SK-N-DZ (cell line): ENCODE results near the gene OLR1.

Experiments
- DNase-seq: peaks from one replicate; pipeline ENCODE4 v3.0.0-alpha.2; 2015; ENCODE audit warnings: low spot score

The OLR1 gene

DNA sequence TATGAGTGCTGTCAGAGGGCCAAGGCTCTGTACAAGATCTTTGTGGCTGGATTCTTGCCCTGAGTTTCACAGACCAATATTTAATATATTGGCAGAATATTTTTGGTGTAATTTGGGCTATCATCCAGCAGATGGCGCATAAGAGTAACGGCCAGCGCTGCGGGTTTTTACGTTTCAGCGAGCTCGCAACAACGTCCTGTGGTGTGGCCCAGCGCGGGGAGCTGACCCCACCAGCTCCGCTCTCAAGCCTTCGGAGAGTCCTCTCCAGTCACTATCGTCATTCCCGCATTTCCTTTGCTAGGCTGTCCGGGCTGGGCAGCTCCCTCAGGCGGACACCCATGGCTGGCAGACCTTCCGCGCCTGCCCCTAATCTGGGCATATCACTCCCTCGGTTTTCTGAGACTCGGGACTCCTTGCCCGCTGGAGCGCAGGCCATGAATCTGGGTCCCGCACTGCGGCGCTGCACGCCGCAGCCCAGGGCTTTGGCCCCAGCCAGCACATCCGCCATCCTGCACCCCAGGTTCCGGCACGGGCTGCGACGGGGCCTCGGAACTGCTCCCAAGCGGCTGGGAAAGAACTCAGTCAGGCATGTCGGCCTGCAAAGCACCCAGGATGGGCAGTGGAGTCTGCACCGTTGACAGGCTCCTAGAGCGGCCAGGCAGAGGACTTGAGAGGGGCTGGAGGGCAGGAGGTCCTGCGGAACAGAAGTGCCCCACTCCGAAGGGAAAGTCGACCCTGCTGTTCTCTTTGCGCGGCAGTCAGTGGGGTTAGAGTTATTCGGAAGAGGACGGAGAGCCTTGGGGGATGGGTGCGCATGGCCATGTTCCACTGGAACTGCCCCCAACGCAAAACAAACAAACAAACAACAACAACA is 18.4 kb downstream of the OLR1 start:
- DNase-seq = peak; percentile 72

- DNase-seq = no peak
Measured at GRCh38 chr12:10151621-10152020, 20.3 kb downstream of the OLR1 start.

GRCh38 chr12:10147714-10148403 is 24.1 kb downstream of the OLR1 start:
- DNase-seq = no peak

DNA sequence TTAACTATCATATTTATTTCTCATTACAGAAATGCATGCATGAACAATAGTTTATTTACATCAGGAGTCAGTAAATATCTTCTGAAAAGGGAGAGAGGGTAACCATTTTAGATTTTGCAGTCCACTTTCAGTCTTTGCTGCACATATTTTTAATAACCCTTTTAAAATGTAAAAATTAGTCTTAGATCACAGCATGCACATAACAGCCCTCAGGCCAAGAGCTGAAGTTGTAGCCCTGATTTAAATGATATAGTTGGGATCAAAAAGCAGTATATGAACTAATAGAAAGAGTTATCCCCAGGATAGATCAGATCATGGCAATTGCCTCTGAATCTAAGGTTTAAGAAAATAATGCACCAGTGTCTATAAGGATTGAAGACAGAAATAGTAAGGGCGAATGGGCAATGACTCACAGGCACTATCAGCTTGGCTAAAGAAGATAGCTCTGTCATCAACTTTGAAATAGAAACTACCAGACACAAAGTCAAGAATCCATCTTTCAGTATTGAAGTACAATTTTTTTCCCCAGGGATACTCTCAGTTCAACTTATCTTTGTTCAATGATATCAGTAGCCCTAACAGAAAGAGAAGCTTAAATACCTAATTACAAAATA is 28.8 kb downstream of the OLR1 start:
- DNase-seq = no peak

- DNase-seq = peak; percentile 31
Measured at GRCh38 chr12:10140001-10140400, 31.9 kb downstream of the OLR1 start.

GRCh38 chr12:10136637-10137205 is 35.2 kb downstream of the OLR1 start:
- no peak for DNase-seq

GRCh38 chr12:10135126-10135525 is 36.8 kb downstream of the OLR1 start:
- DNase-seq = no peak

- no peak for DNase-seq
Measured at GRCh38 chr12:10132850-10133370, 39.0 kb downstream of the OLR1 start.

DNA sequence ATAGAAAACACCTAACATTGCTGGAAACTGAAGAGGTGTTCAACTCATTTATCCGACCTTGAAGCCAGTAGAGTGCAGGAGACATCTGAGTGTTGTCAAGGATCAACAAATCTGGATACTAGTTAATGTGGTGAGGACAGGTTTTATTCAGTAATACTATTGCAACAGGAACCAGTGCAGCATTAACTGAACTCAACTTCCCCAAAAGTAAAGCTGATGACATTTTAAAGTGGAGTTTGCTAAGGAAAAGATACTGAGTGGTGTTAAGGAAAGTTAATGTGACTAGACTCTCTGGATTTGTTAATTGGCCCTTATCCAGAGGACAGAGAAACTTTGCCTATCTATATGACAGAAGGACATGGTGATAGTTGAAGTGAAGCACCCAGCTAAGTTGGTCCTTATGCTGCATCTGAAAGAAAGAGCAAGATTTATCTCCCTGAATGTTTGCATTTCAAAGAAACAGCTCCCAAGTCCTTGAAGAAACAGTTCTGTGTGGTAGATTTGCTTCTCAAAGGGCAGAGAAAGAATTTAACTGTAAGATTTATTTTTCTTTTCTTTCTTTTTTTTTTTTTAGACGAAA is 40.7 kb downstream of the OLR1 start:
- DNase-seq = no peak

DNA sequence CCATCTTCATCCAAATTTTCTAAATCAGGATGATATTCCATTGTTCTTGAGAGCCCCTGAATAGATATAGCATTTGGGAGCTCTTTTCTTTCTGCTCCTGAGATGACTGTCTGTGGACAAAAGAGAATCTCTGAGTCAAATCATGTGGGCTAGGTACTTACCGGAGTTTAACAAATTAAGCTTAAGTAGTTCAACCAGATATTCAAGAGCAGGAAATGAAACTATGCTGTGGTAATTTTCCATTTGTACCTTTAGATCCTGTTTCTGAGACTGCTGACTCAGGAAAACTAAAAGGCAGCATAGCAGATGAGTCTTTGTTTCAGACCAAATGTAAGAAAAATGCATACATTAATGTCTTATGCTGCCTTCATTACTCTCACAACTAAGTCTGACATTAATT is 41.9 kb downstream of the OLR1 start, which contains the start of gene CLEC7A:
Gene CLEC7A, minus strand, starts transcription at position 158 of the 400 bp plus-strand sequence. Its CDS starts 117 bp downstream, at position 41.
- no peak for DNase-seq

- no peak for DNase-seq
Measured at GRCh38 chr12:10128687-10129086, 43.2 kb downstream of the OLR1 start.

DNA sequence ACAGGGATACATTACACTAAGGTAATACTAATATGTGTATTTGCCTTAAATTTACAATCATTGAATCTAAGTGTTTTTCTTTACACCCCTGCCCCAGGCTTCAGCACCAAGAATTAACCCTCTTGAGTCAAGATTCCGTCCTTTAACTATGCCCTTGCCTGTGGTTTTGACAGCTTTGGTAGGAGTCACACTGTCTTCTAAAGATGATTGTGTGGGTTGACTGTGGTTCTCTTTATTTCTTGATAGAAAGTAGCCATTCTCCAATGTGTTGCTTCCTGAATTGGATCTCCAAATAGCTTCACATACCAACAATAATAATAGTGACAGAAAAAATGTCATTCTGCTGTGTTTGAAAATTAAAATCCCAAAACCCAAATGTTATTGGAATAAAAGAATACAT is 45.5 kb downstream of the OLR1 start:
- no peak for DNase-seq

DNA sequence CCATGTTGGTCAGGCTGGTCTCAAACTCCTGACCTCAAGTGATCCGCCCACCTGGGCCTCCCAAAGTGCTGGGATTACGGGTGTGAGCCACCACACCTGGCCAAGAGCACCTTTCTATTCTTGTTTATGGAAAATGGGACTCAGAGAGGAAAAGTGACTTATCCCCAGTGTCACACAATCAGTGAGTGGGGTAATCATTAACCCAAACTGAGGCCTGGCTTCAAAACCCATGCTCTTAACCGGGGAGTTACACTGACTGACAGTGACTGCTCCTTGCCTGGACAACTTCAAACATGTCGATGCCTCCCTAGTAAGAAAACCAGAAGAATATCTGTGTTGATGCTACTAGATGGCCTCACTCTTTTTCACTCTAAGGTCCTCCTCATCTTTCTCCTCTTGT is 49.2 kb downstream of the OLR1 start:
- no peak for DNase-seq

- no peak for DNase-seq
Measured at GRCh38 chr12:10121278-10121677, 50.7 kb downstream of the OLR1 start.

DNA sequence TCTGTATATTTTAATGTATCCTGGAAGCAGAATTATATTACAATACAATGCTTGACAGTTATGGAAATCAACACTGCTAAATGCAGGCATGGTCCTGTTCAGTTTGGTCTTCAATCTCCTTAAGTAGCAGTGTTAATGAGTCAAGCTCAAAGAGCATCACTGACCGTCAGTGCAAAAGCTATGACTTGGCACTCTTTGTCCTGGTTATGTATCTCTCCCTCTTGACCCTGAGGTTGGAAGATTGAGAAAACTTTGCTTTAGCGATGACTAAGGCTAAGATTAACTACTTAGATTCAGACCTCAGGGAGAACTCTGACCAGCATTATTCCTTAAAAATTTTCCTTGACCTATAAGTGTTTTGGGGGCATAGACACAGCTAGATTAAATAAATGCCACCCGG is 52.9 kb downstream of the OLR1 start:
- no peak for DNase-seq

DNA sequence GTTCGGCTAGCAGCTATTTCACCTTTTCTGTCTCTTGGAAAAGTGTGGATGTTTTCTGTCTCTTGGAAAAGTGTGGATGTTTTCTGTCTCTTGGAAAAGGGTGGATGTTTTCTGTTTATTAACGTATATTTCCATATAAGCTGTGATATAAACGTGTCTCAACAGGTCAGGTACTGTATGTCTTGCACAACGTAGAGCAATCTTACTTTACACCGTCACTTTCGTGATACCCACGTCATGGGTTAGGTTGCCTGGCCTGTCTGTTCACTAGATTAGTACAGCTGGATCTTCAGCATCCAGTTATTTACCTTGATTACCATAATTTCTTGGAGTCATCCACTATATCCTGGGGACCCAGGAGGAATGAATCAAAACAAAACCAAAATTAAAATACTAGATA is 56.0 kb downstream of the OLR1 start:
- DNase-seq = no peak

GRCh38 chr12:10115311-10115710 is 56.6 kb downstream of the OLR1 start:
- DNase-seq = no peak

GRCh38 chr12:10113920-10114319 is 58.0 kb downstream of the OLR1 start:
- DNase-seq = no peak

- no peak for DNase-seq
Measured at GRCh38 chr12:10113075-10113474, 58.9 kb downstream of the OLR1 start.

- DNase-seq = no peak
Measured at GRCh38 chr12:10111451-10111850, 60.5 kb downstream of the OLR1 start.

GRCh38 chr12:10110256-10110844 is 61.6 kb downstream of the OLR1 start:
- DNase-seq = no peak
